Right lobe of liver (tissue), 4 donors: ENCODE results near the gene SLC4A8.

Source experiments
- CTCF ChIP-seq, 4 donors: fragments of 200-600 bp in 3 of 4; fragments of 450-650 bp in 1 of 4; IDR thresholded peaks; one replicate each; pipeline versions ENCODE4 v1.5.1 to v1.8.0; 2016 to 2022; ENCODE audit warnings: antibody characterized with exemption in 4 of 4, mild to moderate bottlenecking in 2 of 4
- POLR2A ChIP-seq: fragments of 450-650 bp; IDR thresholded peaks from one replicate; pipeline ENCODE4 v1.6.1; 2017; ENCODE audit warnings: antibody characterized with exemption, mild to moderate bottlenecking
- donor health status: DM: no; HTN: no; CAD: no.
- donor health status: DM: no; HTN: no; CAD: no.
- donor health status: DM: no; HTN: yes; CAD: no.

GRCh38 chr12:51450333-51450732, 25.7 kb downstream of the SLC4A8 start:
- TF ChIP-seq CTCF (IDR thresholded peaks at IDR 0.05) (no peak), POLR2A (no peak)
